Left ventricle myocardium inferior (tissue), 1 donor: ENCODE measurements around the gene HS6ST1. TPM values are rescaled to one million over a fixed set of nuclear protein-coding genes. Genes with fewer than 3 reads are reported as not detected.

ENCODE experiments used
- DNase-seq: peaks from one replicate; pipeline ENCODE4 v3.0.0-alpha.2; 2020
- H3K27ac ChIP-seq: fragments of 200-600 bp; replicated peaks from 2 replicates; pipeline ENCODE4 v1.8.0; 2021
- H3K27me3 ChIP-seq: fragments of 200-600 bp; 2 replicates; pipeline ENCODE4 v1.8.0; 2021; ENCODE audit warnings: low read depth
- H3K36me3 ChIP-seq: fragments of 200-600 bp; 2 replicates; pipeline ENCODE4 v1.8.0; 2021
- H3K4me1 ChIP-seq: fragments of 200-600 bp; 2 replicates; pipeline ENCODE4 v1.8.0; 2021
- H3K4me3 ChIP-seq: fragments of 200-600 bp; 2 replicates; pipeline ENCODE4 v1.8.0; 2021; ENCODE audit warnings: mild to moderate bottlenecking, moderate library complexity
- H3K9me3 ChIP-seq: fragments of 200-600 bp; replicated peaks from 2 replicates; pipeline ENCODE4 v1.8.0; 2021
- intact Hi-C: fragments of 100-400 bp; cut with micrococcal nuclease; formaldehyde crosslinking; loops from one replicate; pipeline ENCODE4 v1.11.0; 2022
- total RNA-seq: library from RNA; stranded (reverse); fragmentation: NEBNext Ultra II Directional; extraction: Animal tissue kit (Norgen Biotek cat#: 25700); gene quantifications from one replicate; pipeline ENCODE4 v1.2.1, GENCODE V29; 2021
- TF ChIP-seq, protein P1 (sequence below): fragments of 200-600 bp; IDR thresholded peaks from 2 replicates; pipeline ENCODE4 v1.8.0; 2021; ENCODE audit warnings: antibody characterized with exemption, mild to moderate bottlenecking, borderline replicate concordance
- donor health status: DM: no; HTN: yes; CAD: no; lungs with severe emphysema.

The HS6ST1 gene
- total RNA-seq, 1 donor from 2014 or later: 26.7 TPM

DNA sequence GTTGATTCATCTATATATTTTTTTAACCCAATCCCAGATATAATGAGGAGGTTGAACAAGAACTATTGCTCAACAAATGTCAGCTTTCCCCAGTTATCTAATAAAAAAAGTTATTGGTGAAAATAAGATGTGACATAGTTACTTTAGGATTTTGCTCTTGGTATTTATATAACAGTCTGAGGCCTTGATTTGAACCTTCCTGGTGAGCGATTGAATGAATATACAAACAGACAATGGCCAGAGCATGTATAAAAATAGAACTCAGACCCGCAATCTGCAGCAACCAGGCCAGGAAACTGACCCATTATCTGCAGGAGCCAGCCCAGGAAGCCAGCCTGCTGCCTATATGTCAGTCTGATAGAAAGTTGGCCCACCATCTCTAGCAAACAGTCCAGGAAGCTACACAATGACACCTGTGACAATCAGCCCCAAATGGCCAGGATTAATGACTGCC is 81.6 kb downstream of the HS6ST1 start:
- Histone ChIP-seq H3K9me3 (no peaks in the 10 kb centered on the region), H3K27me3 (no peaks in the 10 kb centered on the region), H3K27ac (peak overlapping the region; percentile 46), H3K4me3 (no peak overlapping the region), H3K4me1 (peaks cover 26% of the 10 kb centered on the region), H3K36me3 (no peaks in the 10 kb centered on the region)
- intact Hi-C loops: no loop called here
- TF ChIP-seq, protein P1, sequence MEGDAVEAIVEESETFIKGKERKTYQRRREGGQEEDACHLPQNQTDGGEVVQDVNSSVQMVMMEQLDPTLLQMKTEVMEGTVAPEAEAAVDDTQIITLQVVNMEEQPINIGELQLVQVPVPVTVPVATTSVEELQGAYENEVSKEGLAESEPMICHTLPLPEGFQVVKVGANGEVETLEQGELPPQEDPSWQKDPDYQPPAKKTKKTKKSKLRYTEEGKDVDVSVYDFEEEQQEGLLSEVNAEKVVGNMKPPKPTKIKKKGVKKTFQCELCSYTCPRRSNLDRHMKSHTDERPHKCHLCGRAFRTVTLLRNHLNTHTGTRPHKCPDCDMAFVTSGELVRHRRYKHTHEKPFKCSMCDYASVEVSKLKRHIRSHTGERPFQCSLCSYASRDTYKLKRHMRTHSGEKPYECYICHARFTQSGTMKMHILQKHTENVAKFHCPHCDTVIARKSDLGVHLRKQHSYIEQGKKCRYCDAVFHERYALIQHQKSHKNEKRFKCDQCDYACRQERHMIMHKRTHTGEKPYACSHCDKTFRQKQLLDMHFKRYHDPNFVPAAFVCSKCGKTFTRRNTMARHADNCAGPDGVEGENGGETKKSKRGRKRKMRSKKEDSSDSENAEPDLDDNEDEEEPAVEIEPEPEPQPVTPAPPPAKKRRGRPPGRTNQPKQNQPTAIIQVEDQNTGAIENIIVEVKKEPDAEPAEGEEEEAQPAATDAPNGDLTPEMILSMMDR: no peak
- DNase-seq: no peak

DNA sequence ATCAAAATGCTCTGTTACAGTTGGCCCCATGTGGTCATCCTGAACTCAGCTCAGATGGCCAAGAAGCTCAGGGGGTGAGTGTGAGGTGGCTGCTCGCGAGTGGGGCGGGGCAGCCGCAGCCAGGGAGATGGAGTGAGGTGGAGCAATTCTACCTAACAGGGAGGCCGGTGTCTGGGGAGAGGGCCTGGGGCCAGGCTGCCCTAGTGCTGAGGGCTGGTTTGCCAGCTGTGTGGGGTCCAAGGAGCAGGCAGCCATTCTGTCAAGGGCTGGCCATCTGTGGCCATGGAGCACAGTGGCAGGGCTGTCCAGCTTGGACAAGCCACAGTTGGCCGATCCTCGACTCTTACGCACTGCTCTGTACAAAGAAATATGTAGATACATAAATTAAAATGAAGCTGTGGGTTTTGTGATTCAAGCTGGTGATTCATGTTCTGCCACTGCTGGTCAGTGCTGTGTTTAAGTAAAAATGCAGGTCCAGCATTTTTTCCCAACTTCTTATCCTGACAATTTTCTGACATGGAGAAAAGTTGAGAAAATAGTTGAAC is 82.1 kb downstream of the HS6ST1 start:
- TF ChIP-seq, protein P1: no peak
- Histone ChIP-seq H3K4me1 (peaks cover 26% of the 10 kb centered on the region), H3K27me3 (no peaks in the 10 kb centered on the region), H3K9me3 (no peaks in the 10 kb centered on the region), H3K27ac (peak overlapping the region; percentile 46), H3K4me3 (no peak overlapping the region), H3K36me3 (no peaks in the 10 kb centered on the region)
- DNase-seq: no peak
- intact Hi-C loops: no loop called here

DNA sequence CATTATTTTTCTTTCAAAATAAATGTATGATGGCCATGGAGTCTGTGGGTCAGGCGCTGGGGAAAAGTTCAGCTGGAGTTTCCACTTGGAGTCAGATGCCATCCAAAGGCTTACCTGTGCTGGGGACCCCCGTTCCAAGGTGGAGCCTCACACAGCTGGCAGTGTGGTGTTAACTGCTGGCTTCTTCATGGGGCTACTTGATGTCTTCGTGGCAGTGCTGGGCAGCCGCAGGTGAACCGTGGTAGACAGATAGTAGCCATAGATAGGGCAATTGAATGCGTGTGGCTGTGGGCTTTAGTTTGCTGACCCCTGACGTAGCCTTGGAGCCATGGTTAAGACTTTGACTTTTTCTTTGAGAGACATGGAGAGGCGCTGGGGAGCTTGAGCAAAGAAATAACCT is 83.1 kb downstream of the HS6ST1 start:
- Histone ChIP-seq H3K27ac (no peak overlapping the region), H3K4me1 (peaks cover 26% of the 10 kb centered on the region), H3K9me3 (no peaks in the 10 kb centered on the region), H3K27me3 (no peaks in the 10 kb centered on the region), H3K4me3 (no peak overlapping the region), H3K36me3 (no peaks in the 10 kb centered on the region)
- DNase-seq: no peak
- intact Hi-C loops: no loop called here
- TF ChIP-seq, protein P1: no peak

DNA sequence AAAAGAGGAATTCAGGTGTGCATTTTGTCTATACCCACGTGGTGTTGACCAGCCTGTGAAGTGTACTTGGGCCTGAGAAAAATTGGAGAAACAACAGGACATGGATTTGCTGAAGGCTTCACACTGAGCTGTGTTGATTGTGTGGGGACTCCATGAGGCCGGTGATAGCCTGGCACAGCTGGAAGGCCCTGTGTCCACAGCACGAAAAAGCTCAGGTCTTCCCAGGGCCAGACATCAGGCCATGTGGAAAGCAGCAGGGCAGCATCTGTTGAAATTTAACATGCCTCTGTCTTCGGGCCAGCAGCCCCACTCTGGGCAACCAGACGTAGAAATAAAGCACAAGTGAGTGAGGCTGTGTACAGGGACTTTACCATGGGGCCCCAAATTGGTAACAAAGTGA is 84.1 kb downstream of the HS6ST1 start:
- TF ChIP-seq, protein P1: no peak
- intact Hi-C loops: no loop called here
- no peak overlapping the region for H3K27ac ChIP-seq
- no peak for DNase-seq
- no peak overlapping the region for H3K4me3 ChIP-seq
- H3K36me3 ChIP-seq: no peaks in the 10 kb centered on the region
- peaks cover 26% of the 10 kb centered on the region for H3K4me1 ChIP-seq
- H3K9me3 ChIP-seq: no peaks in the 10 kb centered on the region
- no peaks in the 10 kb centered on the region for H3K27me3 ChIP-seq

DNA sequence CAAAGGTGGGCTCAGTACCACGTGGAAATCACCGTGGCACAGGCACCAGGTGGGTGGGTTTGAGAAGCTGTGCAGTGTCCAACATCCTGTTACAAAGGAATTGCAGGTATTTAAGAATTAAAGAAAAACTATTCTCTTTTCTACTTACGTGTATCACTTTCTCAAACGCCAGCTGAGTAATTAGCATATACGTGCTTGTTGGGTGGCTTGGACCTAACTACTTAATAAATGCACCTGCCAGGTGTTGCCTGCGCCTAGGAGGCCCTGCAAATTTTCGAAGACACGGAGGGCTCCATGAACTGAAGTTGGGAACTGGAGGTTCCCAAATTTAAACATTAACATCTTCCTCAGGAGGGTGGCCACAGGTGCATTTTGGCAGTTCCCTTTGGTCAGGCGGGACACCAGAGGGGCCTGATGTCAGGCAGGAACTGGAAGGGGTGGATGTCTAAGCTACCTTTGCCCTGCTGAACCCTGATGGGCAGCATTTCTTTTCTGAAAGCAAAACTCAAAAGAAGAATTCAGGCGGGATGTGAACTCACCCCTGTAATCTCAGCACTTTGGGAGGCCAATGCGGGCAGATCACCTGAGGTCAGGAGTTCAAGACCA is 84.8 kb downstream of the HS6ST1 start:
- H3K4me1 ChIP-seq: peaks cover 26% of the 10 kb centered on the region
- no peaks in the 10 kb centered on the region for H3K27me3 ChIP-seq
- no peak overlapping the region for H3K27ac ChIP-seq
- intact Hi-C loops: no loop called here
- TF ChIP-seq, protein P1: no peak
- H3K4me3 ChIP-seq: peak overlapping the region; percentile 82
- no peaks in the 10 kb centered on the region for H3K36me3 ChIP-seq
- no peak for DNase-seq
- no peaks in the 10 kb centered on the region for H3K9me3 ChIP-seq
